ENCODE results near the gene GPR132. TPM values are rescaled to one million over a fixed set of nuclear protein-coding genes. Genes with fewer than 3 reads are reported as not detected.

GPR132 gene
- total and polyA plus RNA-seq, 2 experiments from 2014 or later, result 0.14 TPM; not detected in 1

GRCh38 chr14:105063056-105063455 lies 2.2 kb downstream of the GPR132 start:
- Histone ChIP-seq H3K4me2 (no peak overlapping the region), H3K27ac (ENCODE audit: low read depth) (no peak overlapping the region), H3K4me3 (no peak overlapping the region), H3F3A (replicated peaks; ENCODE audit: low read depth) (no peaks in the 10 kb centered on the region), H3K79me2 (replicated peaks; ENCODE audit: insufficient read depth) (no peaks in the 10 kb centered on the region), H2AFZ (no peak overlapping the region), H3K27me3 (ENCODE audit: insufficient read depth) (no peaks in the 10 kb centered on the region), H3K4me1 (ENCODE audit: insufficient read depth) (no peaks in the 10 kb centered on the region), H3K9me2 (ENCODE audit: insufficient read depth) (no peaks in the 10 kb centered on the region), H3K36me3 (ENCODE audit: insufficient read depth) (no peaks in the 10 kb centered on the region), H4K20me1 (replicated peaks; ENCODE audit: insufficient read depth) (no peaks in the 10 kb centered on the region)
- Mint-ChIP-seq H3K4me3 (no peak overlapping the region), H3K36me3 (ENCODE audit: low read depth) (no peaks in the 10 kb centered on the region; the same call in 2 of the 3 replicates), H3K27me3 (ENCODE audit: insufficient read depth, low read depth, poor library complexity) (peaks cover 18% of the 10 kb centered on the region), H3K9me3 (no peaks in the 10 kb centered on the region), H3K27ac (no peak overlapping the region), H3K4me1 (peaks cover 12% of the 10 kb centered on the region; the same call in 2 of the 3 replicates)
- DNase-seq (ENCODE audit: low spot score) (no peak), ATAC-seq (no peak)
- no peak for TF ChIP-seq NANOG (IDR thresholded peaks at IDR 0.05; ENCODE audit: borderline replicate concordance)
- no peak for TF ChIP-seq EZH2 (IDR thresholded peaks at IDR 0.05; ENCODE audit: low read depth, unreplicated experiment)
- TF ChIP-seq CREB1 (CRISPR knock-in tag; IDR thresholded peaks at IDR 0.05; ENCODE audit: low read depth), result no peak
- TF ChIP-seq ZNF114 (CRISPR knock-in tag; IDR thresholded peaks at IDR 0.05), result no peak
- no peak for TF ChIP-seq REST (IDR thresholded peaks at IDR 0.05; ENCODE audit: unreplicated experiment)
- TF ChIP-seq ETS1 (IDR thresholded peaks at IDR 0.05), result no peak
- no peak for TF ChIP-seq JUNB (IDR thresholded peaks at IDR 0.05; ENCODE audit: unreplicated experiment)
- no peak for TF ChIP-seq POLR2AphosphoS5 (IDR thresholded peaks at IDR 0.05; ENCODE audit: low read depth)
- TF ChIP-seq EZH2phosphoT487 (IDR thresholded peaks at IDR 0.05; ENCODE audit: unreplicated experiment), result no peak
- TF ChIP-seq ZNF462 (CRISPR knock-in tag; IDR thresholded peaks at IDR 0.05), result no peak
- no peak for TF ChIP-seq CTCF (conservative IDR thresholded peaks at IDR 0.05; ENCODE audit: low read depth in 2 of 2)
- TF ChIP-seq STAT1 (IDR thresholded peaks at IDR 0.05; ENCODE audit: unreplicated experiment), result no peak
- TF ChIP-seq ZNF331 (CRISPR knock-in tag; IDR thresholded peaks at IDR 0.05; ENCODE audit: low read depth), result no peak
